Tibial nerve (tissue), 4 donors: Measurements from ENCODE around the gene USP37. TPM values are rescaled to one million over a fixed set of nuclear protein-coding genes. Genes with fewer than 3 reads are reported as not detected.

Source experiments
- DNase-seq, 2 donors: peaks; one replicate each; pipeline ENCODE4 v3.0.0-alpha.2; 2019; ENCODE audit warnings: low spot score in 2 of 2
- H3K27ac ChIP-seq, 4 donors: fragments of 200-600 bp; sonication (generic) in 3 of 4; one replicate each; pipeline ENCODE4 v1.5.1; 2017 to 2019; ENCODE audit warnings: mild to moderate bottlenecking in 1 of 4
- H3K27me3 ChIP-seq, 2 donors: fragments of 200-600 bp; sonication (generic) in 1 of 2; one replicate each; pipeline versions ENCODE4 v1.5.1 to v1.6.0; 2017 to 2019
- H3K36me3 ChIP-seq, 3 donors: fragments of 200-600 bp; sonication (generic); one replicate each; pipeline ENCODE4 v1.5.1; 2018 to 2019
- H3K4me1 ChIP-seq, 4 donors: fragments of 200-600 bp; sonication (generic) in 3 of 4; one replicate each; pipeline ENCODE4 v1.5.1; 2017 to 2019
- H3K4me3 ChIP-seq, 4 donors: fragments of 200-600 bp; sonication (generic) in 3 of 4; one replicate each; pipeline ENCODE4 v1.5.1; 2017 to 2019; ENCODE audit warnings: mild to moderate bottlenecking in 1 of 4, moderate library complexity in 1 of 4
- H3K9me3 ChIP-seq, 4 donors: fragments of 200-600 bp; sonication (generic) in 3 of 4; one replicate each; pipeline ENCODE4 v1.5.1; 2017 to 2019
- CTCF ChIP-seq, 5 experiments: fragments of 200-600 bp in 3 of 5; fragments of 450-650 bp in 2 of 5; sonication (generic) in 3 of 5; IDR thresholded peaks; one replicate each; pipeline ENCODE4 v1.5.1; 2016 to 2019; ENCODE audit warnings: antibody characterized with exemption in 5 of 5, mild to moderate bottlenecking in 3 of 5, moderate library complexity in 2 of 5
- EP300 ChIP-seq, 2 donors: sonication (generic); formaldehyde crosslinking; IDR thresholded peaks; one replicate each; pipeline ENCODE4 v1.6.1; 2017; ENCODE audit warnings: antibody characterized with exemption in 2 of 2, mild to moderate bottlenecking in 1 of 2
- POLR2A ChIP-seq, 2 donors: fragments of 450-650 bp; IDR thresholded peaks; one replicate each; pipeline ENCODE4 v1.6.1; 2017; ENCODE audit warnings: antibody characterized with exemption in 2 of 2, mild to moderate bottlenecking in 2 of 2, moderate library complexity in 2 of 2
- WGBS, 2 donors: methylation state at CpG; one replicate each; pipeline ENCODE4 v1.1.5; 2018; 5-methylcytosine and 5-hydroxymethylcytosine counted together
- total RNA-seq, 4 donors: library from RNA; depleted of rRNA; stranded (reverse); fragments of >200 nt; gene quantifications; one replicate each; pipeline ENCODE4 v1.1.0, GENCODE V29; 2016

Gene USP37
- total RNA-seq, 4 donors from 2014 or later = 14.0 to 40.8 (median 19.9) TPM

- 91 to 93% methylated on average over 9 of the region's 9 CpGs for WGBS, 2 donors
- TF ChIP-seq EP300 (IDR thresholded peaks at IDR 0.05) (no peak), CTCF (IDR thresholded peaks at IDR 0.05) (no peak), POLR2A (IDR thresholded peaks at IDR 0.05) (no peak)
- no peak overlapping the region for H3K4me3 ChIP-seq
These were observed 133.7 kb downstream of the USP37 start for GRCh38 chr2:218434456-218434855.

DNA sequence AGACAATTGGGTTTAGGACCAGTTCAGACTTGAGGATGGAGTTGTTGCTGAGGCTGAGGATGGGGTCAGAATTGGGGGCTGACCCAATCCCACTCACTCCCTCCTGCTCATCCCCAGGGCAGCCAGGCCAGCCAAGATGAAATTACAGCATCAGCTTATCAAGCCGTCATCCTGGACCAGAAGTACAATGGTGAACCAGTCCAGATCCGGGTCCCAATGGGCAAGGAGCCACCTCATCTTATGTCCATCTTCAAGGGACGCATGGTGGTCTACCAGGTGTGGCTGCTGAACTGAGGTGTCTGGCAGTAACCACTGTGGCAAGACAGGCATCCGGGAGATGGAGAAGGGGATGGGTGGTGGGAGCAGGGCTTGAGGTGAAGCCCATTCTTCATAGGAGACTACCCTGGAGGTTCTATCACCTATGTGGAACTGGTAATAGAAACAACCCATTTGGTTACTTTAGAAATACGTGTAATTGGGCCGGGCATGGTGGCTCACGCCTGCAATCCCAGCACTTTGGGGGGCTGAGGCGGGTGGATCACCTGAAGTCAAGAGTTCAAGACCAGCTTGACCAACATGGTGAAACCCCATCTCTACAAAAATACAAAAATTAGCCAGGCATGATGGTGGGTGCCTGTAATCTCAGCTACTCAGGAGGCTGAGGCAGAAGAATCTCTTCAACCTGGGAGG, 135.3 kb downstream of the USP37 start:
- no peaks in the 10 kb centered on the region for H3K9me3 ChIP-seq
- no peaks in the 10 kb centered on the region for H3K27me3 ChIP-seq
- WGBS, 2 donors = 90 to 94% methylated on average over 8 of the region's 8 CpGs
- no peaks in the 10 kb centered on the region for H3K4me1 ChIP-seq
- no peaks in the 10 kb centered on the region for H3K36me3 ChIP-seq
- DNase-seq = no peak
- H3K4me3 ChIP-seq = no peak overlapping the region
- no peak overlapping the region for H3K27ac ChIP-seq
- TF ChIP-seq EP300 (IDR thresholded peaks at IDR 0.05) (no peak), POLR2A (IDR thresholded peaks at IDR 0.05) (no peak), CTCF (IDR thresholded peaks at IDR 0.05) (no peak)

More at GRCh38 chr2:218434456-218434855, 133.7 kb downstream of the USP37 start:
- Histone ChIP-seq H3K36me3 (no peaks in the 10 kb centered on the region), H3K27ac (no peak overlapping the region), H3K9me3 (no peaks in the 10 kb centered on the region), H3K4me1 (no peaks in the 10 kb centered on the region), H3K27me3 (no peaks in the 10 kb centered on the region)
- no peak for DNase-seq

GRCh38 chr2:218431878-218432277, 136.3 kb downstream of the USP37 start:
- 88 to 91% methylated on average over 10 of the region's 10 CpGs for WGBS, 2 donors

DNA sequence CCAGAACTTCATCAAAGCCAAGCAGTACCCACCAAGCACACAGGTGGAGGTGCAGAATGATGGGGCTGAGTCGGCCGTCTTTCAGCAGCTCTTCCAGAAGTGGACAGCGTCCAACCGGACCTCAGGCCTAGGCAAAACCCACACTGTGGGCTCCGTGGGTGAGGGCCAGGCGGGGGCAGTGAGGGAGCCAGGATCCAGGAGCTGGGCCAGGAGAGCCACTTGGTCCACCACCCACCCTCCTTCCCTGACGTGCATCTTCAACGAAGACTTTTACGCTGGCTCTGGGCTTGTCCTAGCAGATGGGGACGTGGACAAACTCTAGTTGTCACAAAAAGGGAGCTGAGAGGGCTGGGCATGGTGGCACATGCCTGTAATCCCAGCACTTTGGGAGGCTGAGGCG, 137.4 kb downstream of the USP37 start:
- 89 to 95% methylated on average over 11 of the region's 11 CpGs for WGBS, 2 donors
- Histone ChIP-seq H3K4me3 (no peak overlapping the region), H3K4me1 (no peaks in the 10 kb centered on the region), H3K9me3 (no peaks in the 10 kb centered on the region), H3K27ac (no peak overlapping the region), H3K36me3 (no peaks in the 10 kb centered on the region), H3K27me3 (no peaks in the 10 kb centered on the region)
- TF ChIP-seq EP300 (IDR thresholded peaks at IDR 0.05) (no peak), CTCF (IDR thresholded peaks at IDR 0.05) (no peak), POLR2A (IDR thresholded peaks at IDR 0.05) (no peak)
- no peak for DNase-seq

More at GRCh38 chr2:218431878-218432277, 136.3 kb downstream of the USP37 start:
- Histone ChIP-seq H3K4me3 (no peak overlapping the region), H3K36me3 (no peaks in the 10 kb centered on the region), H3K9me3 (no peaks in the 10 kb centered on the region), H3K27me3 (no peaks in the 10 kb centered on the region), H3K27ac (no peak overlapping the region), H3K4me1 (no peaks in the 10 kb centered on the region)
- TF ChIP-seq EP300 (IDR thresholded peaks at IDR 0.05) = no peak
- TF ChIP-seq CTCF (IDR thresholded peaks at IDR 0.05) = no peak
- TF ChIP-seq POLR2A (IDR thresholded peaks at IDR 0.05) = no peak
- no peak for DNase-seq

GRCh38 chr2:218429911-218430692, 138.0 kb downstream of the USP37 start:
- Histone ChIP-seq H3K4me1 (no peaks in the 10 kb centered on the region), H3K27ac (no peak overlapping the region), H3K27me3 (no peaks in the 10 kb centered on the region), H3K9me3 (no peaks in the 10 kb centered on the region), H3K4me3 (no peak overlapping the region), H3K36me3 (no peaks in the 10 kb centered on the region)
- DNase-seq = no peak
- 68 to 70% methylated on average over 9 of the region's 9 CpGs for WGBS, 2 donors
- TF ChIP-seq CTCF (IDR thresholded peaks at IDR 0.05) (no peak), EP300 (IDR thresholded peaks at IDR 0.05) (no peak), POLR2A (IDR thresholded peaks at IDR 0.05) (no peak)
